ENCODE measurements around the gene SEC16A.

The SEC16A gene

GRCh38 chr9:136421791-136422190 lies 61.0 kb downstream of the SEC16A start:
- TF ChIP-seq POLR2AphosphoS5 (IDR thresholded peaks at IDR 0.05; ENCODE audit: low read depth, low read length) = no peak
- no peak for TF ChIP-seq SIN3A (IDR thresholded peaks at IDR 0.05; ENCODE audit: borderline replicate concordance, insufficient read depth, low read length)
- TF ChIP-seq FOXP2 (optimal IDR thresholded peaks at IDR 0.05; ENCODE audit: borderline replicate concordance, extremely low read depth, extremely low read length, insufficient read depth) = no peak
- no peak for TF ChIP-seq REST (IDR thresholded peaks at IDR 0.05; ENCODE audit: insufficient read depth in 1 of 2, low read depth in 2 of 2, low read length in 2 of 2)
- TF ChIP-seq TAF1 (IDR thresholded peaks at IDR 0.05; ENCODE audit: borderline replicate concordance, insufficient read depth, low read length) = no peak

DNA sequence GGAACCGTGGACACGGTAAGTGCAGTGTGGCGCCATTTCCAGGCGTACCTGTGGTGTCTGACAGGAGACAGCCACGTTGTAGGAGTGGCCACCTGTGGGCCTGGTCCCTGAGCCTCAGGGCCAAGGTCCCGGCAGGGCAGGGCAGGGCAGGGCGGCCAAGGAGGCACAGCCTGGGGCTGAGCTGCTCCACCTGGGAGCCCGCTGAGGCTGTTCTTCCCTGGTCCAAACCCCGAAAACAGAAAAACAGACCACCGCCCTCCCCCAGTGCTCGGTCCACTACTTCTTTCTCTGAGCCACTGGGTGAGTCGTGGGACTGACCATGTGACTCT lies 63.8 kb downstream of the SEC16A start:
- TF ChIP-seq POLR2AphosphoS5 (IDR thresholded peaks at IDR 0.05; ENCODE audit: low read depth, low read length) = no peak
- no peak for TF ChIP-seq REST (IDR thresholded peaks at IDR 0.05; ENCODE audit: insufficient read depth in 1 of 2, low read depth in 2 of 2, low read length in 2 of 2)
- TF ChIP-seq SIN3A (IDR thresholded peaks at IDR 0.05; ENCODE audit: borderline replicate concordance, insufficient read depth, low read length) = no peak
- no peak for TF ChIP-seq TAF1 (IDR thresholded peaks at IDR 0.05; ENCODE audit: borderline replicate concordance, insufficient read depth, low read length)
- no peak for TF ChIP-seq FOXP2 (optimal IDR thresholded peaks at IDR 0.05; ENCODE audit: borderline replicate concordance, extremely low read depth, extremely low read length, insufficient read depth)

GRCh38 chr9:136418182-136419091 lies 64.4 kb downstream of the SEC16A start:
- no peak for TF ChIP-seq SIN3A (IDR thresholded peaks at IDR 0.05; ENCODE audit: borderline replicate concordance, insufficient read depth, low read length)
- no peak for TF ChIP-seq POLR2AphosphoS5 (IDR thresholded peaks at IDR 0.05; ENCODE audit: low read depth, low read length)
- no peak for TF ChIP-seq FOXP2 (optimal IDR thresholded peaks at IDR 0.05; ENCODE audit: borderline replicate concordance, extremely low read depth, extremely low read length, insufficient read depth)
- TF ChIP-seq REST (IDR thresholded peaks at IDR 0.05; ENCODE audit: insufficient read depth in 1 of 2, low read depth in 2 of 2, low read length in 2 of 2) = no peak
- no peak for TF ChIP-seq TAF1 (IDR thresholded peaks at IDR 0.05; ENCODE audit: borderline replicate concordance, insufficient read depth, low read length)

DNA sequence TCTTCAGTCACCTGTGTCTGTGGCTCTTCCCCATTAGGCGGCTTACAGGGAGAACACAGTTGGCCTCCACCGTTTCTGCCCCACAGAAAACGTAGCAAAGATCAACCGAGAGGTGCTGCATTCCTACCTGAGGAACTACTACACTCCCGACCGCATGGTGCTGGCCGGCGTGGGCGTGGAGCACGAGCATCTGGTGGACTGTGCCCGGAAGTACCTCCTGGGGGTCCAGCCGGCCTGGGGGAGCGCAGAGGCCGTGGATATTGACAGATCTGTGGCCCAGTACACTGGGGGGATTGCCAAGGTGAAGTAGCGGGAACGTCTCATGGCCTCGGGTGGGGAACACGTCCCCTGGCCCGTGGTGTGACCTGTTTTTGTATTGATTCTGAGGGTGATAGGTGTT lies 65.9 kb downstream of the SEC16A start:
- TF ChIP-seq TAF1 (IDR thresholded peaks at IDR 0.05; ENCODE audit: borderline replicate concordance, insufficient read depth, low read length) (no peak), REST (IDR thresholded peaks at IDR 0.05; ENCODE audit: insufficient read depth in 1 of 2, low read depth in 2 of 2, low read length in 2 of 2) (no peak), POLR2AphosphoS5 (IDR thresholded peaks at IDR 0.05; ENCODE audit: low read depth, low read length) (no peak), FOXP2 (optimal IDR thresholded peaks at IDR 0.05; ENCODE audit: borderline replicate concordance, extremely low read depth, extremely low read length, insufficient read depth) (no peak), SIN3A (IDR thresholded peaks at IDR 0.05; ENCODE audit: borderline replicate concordance, insufficient read depth, low read length) (no peak)

Measured in PFSK-1 (cell line).